ENCODE results near the gene MUTYH.

DNA sequence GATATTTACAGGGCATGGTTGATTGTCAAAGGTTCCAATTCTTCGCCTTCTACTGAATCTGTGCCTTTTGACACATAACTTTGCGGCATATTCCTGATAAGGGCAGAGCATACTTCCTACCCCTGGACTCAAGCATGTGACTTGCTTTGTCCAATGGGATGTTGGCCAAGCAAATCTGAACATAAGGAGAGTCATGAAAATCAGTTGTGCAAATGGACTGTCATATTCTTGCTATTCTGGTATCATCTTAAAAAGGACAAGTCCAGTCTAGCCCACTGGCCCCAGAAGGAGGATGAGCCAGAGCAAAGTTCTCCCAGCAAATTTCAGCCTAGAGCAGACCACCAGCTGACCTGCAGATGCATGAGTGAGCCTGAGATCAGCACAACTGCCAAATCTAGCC, 41.0 kb upstream of the MUTYH start:
- TF ChIP-seq, protein P1, sequence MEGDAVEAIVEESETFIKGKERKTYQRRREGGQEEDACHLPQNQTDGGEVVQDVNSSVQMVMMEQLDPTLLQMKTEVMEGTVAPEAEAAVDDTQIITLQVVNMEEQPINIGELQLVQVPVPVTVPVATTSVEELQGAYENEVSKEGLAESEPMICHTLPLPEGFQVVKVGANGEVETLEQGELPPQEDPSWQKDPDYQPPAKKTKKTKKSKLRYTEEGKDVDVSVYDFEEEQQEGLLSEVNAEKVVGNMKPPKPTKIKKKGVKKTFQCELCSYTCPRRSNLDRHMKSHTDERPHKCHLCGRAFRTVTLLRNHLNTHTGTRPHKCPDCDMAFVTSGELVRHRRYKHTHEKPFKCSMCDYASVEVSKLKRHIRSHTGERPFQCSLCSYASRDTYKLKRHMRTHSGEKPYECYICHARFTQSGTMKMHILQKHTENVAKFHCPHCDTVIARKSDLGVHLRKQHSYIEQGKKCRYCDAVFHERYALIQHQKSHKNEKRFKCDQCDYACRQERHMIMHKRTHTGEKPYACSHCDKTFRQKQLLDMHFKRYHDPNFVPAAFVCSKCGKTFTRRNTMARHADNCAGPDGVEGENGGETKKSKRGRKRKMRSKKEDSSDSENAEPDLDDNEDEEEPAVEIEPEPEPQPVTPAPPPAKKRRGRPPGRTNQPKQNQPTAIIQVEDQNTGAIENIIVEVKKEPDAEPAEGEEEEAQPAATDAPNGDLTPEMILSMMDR (IDR thresholded peaks at IDR 0.05), result no peak
- no peak for TF ChIP-seq POLR2AphosphoS5 (IDR thresholded peaks at IDR 0.05)
- TF ChIP-seq POLR2A (IDR thresholded peaks at IDR 0.05), result no peak

Measured in gastroesophageal sphincter (tissue), 3 donors.